Measurements from ENCODE around the gene TSNAX. TPM values are rescaled to one million over a fixed set of nuclear protein-coding genes. Genes with fewer than 3 reads are reported as not detected.

TSNAX gene, protein sequence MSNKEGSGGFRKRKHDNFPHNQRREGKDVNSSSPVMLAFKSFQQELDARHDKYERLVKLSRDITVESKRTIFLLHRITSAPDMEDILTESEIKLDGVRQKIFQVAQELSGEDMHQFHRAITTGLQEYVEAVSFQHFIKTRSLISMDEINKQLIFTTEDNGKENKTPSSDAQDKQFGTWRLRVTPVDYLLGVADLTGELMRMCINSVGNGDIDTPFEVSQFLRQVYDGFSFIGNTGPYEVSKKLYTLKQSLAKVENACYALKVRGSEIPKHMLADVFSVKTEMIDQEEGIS
- 43.9 and 44.4 TPM in 2 replicates for total RNA-seq

DNA sequence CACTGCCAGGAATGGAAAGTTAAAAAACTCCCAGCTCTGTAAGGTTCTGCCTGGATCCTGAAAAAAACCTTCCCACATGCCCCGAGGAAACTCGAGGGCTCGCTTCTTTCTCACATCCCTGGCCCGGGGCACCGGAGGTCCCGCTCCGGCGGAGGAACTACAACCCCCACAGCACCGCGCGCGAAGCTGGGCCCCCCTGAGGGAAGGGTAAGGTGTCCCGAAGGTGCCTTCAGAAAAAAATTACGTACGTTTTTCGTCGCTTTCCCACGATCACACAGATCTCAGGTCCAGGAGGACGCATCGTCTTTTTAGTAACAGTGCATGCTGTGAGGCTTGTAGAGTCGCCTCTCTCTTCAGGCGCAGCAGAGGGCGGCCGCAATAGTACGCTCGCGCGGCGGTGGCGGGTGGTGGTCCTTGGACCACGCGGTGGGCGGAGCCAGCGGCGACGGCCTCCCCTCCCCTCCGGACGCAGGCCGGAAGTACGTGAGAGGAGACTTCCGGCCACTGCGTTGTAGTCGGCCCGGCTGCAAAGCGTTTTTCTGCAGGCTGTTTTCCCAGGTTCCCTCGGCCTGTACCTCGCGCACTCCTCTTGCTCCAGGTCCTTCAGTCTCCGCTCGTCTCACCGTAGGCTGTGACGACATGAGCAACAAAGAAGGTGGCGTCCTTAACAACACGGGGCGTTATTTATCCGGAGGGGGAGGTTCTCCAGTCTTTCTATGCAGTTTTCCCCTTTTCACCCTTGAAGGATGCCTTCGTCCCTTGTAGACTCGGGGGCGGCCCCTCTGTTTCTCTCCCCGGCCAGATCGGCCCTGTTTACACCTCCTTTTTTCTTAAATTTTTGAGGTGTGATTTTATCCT lies at the start of gene TSNAX:
TSNAX (plus strand) TSS at position 498 of the 858 bp plus-strand sequence; CDS start at position 640, 142 bp downstream.
- intact Hi-C loops (cut with micrococcal nuclease) = loop anchor here (1.0 to 5.0 kb wide), 5 partner anchors 68 to 191 kb away; partner anchors contain the start of genes EGLN1 and EXOC8
- DNase-seq (ENCODE audit: low spot score) = peak; percentile 89
- Mint-ChIP-seq H3K4me3 (ENCODE audit: low read depth) (peak within 1 kb of the TSS; percentile 97), H3K36me3 (ENCODE audit: low read depth) (peaks cover 28% of the 10 kb centered on the region), H3K9me3 (no peaks in the 10 kb centered on the region), H3K27ac (peak within 1 kb of the TSS; percentile 99), H3K27me3 (ENCODE audit: low read depth) (no peaks in the 10 kb centered on the region), H3K4me1 (ENCODE audit: low read depth) (peaks cover 30% of the 10 kb centered on the region)

DNA sequence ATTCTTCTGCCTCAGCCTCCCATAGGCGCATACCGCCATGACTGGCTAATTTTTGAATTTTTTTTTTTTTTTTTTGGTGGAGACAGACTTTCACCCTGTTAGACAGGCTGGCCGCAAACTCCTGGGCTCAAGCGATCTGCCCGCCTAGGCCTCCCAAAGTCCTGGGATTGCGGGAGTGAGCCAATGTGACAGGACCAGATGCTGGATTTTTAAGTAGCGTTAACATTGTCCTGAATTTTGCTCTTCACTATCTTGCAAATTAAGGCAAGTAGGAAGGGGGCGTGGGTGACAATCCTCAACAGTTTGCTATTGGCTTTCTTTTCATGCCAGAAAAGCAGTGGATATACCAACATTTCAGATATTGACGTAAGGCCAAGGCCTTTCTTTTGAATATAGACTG lies 49.7 kb upstream of the TSNAX start:
- Mint-ChIP-seq H3K27me3 (ENCODE audit: low read depth) (peaks cover 28% of the 10 kb centered on the region), H3K9me3 (no peaks in the 10 kb centered on the region), H3K27ac (no peak overlapping the region), H3K36me3 (ENCODE audit: low read depth) (no peaks in the 10 kb centered on the region), H3K4me1 (ENCODE audit: low read depth) (no peaks in the 10 kb centered on the region), H3K4me3 (ENCODE audit: low read depth) (no peak overlapping the region)
- DNase-seq (ENCODE audit: low spot score) = no peak
- intact Hi-C loops (cut with micrococcal nuclease) = no loop called here

DNA sequence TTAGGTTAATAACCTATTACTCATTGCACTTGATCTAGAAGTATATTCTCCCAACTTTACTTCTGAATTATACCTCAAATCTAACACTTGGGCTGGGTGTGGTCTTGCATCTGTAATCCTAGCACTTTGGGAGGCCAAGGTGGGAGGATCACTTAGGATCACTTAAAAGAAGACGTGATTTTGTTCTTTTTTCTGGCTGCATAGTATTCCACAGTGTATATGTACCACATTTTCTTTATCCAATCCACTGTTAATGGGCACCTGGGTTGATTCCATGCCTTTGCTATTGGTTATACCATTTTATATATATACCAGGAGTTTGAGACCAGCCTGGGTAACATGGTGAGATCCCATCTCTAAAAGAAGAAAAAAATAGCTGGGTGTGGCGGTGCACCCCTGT lies 48.5 kb upstream of the TSNAX start:
- Mint-ChIP-seq H3K27me3 (ENCODE audit: low read depth) (peaks cover 20% of the 10 kb centered on the region), H3K27ac (no peak overlapping the region), H3K4me3 (ENCODE audit: low read depth) (no peak overlapping the region), H3K4me1 (ENCODE audit: low read depth) (no peaks in the 10 kb centered on the region), H3K9me3 (no peaks in the 10 kb centered on the region), H3K36me3 (ENCODE audit: low read depth) (no peaks in the 10 kb centered on the region)
- no peak for DNase-seq (ENCODE audit: low spot score)
- intact Hi-C loops (cut with micrococcal nuclease) = no loop called here

DNA sequence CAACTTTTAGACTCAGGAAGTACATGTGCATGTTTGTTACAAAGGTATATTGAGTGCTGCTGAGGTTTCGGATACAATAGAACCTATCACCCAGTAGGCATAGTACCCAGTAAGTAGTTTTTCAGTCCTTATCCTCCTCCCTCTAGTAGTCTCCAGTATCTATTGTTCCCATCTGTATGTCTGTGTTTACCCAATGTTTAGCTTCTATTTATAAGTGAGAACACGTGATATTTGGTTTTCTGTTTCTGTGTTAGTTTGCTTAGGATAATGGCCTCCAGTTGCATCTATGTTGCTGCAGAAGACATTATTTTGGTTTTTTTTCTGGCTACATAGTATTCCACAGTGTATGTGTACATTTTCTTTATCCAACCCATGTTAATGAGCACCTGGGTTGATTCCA lies 47.2 kb upstream of the TSNAX start:
- intact Hi-C loops (cut with micrococcal nuclease) = no loop called here
- Mint-ChIP-seq H3K27ac (no peak overlapping the region), H3K36me3 (ENCODE audit: low read depth) (no peaks in the 10 kb centered on the region), H3K27me3 (ENCODE audit: low read depth) (peaks cover 21% of the 10 kb centered on the region), H3K4me3 (ENCODE audit: low read depth) (no peak overlapping the region), H3K4me1 (ENCODE audit: low read depth) (no peaks in the 10 kb centered on the region), H3K9me3 (no peaks in the 10 kb centered on the region)
- no peak for DNase-seq (ENCODE audit: low spot score)

DNA sequence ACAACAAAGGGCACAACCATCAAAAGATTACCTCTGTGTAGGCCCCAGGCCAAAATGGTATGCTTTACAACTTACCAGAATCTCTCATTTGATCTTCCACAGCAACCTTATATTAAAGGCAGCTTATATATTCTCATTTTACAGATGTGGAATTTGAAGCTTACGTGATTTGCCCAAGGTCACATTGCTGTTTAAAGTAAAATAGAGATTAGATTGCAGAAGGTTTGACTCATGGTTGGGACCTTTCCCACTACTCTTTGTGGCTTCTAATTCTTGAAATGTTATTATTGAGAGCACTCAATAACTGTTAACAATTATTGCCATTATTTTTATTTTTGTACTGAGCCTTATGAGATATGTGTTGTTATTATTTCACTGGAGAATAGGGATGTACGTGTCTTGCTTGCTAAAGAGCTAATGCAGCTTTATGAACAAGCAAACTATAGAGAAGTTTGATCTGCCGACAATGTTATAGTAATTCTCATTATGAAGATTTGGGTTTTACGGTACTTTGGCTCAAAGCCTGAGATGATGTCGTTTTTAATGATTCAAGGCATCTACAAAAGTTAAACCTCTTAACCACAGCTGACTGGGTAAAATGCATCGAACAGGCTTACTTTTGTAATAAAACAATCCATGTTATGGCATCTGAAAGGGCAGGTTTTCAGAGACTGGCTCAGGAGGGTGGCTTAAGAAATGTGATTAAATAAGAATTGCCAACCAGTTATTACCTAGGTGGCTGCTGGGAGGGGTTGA lies 43.3 kb upstream of the TSNAX start:
- Mint-ChIP-seq H3K27ac (no peak overlapping the region), H3K4me3 (ENCODE audit: low read depth) (no peak overlapping the region), H3K9me3 (no peaks in the 10 kb centered on the region), H3K27me3 (ENCODE audit: low read depth) (peaks cover 33% of the 10 kb centered on the region), H3K4me1 (ENCODE audit: low read depth) (no peaks in the 10 kb centered on the region), H3K36me3 (ENCODE audit: low read depth) (no peaks in the 10 kb centered on the region)
- intact Hi-C loops (cut with micrococcal nuclease) = no loop called here
- DNase-seq (ENCODE audit: low spot score) = no peak

DNA sequence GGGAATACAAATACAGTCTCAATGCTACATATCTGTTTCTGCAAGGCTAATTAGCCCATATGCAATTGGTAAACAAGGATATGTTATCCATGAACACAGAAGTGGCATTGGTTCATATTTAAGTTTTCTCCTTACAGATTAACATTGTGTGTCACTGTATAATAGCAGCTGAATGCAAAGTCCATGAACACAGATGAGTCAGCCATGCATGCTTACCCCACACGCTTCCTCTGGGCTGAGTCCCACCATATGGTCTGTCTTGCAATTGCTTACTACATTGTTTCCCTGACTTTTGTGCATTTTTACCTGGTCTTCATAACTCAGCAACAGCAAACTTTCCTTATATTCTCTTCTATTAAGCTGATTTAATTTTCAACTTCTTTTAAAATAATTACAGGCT lies 41.5 kb upstream of the TSNAX start:
- Mint-ChIP-seq H3K9me3 (no peaks in the 10 kb centered on the region), H3K4me1 (ENCODE audit: low read depth) (no peaks in the 10 kb centered on the region), H3K36me3 (ENCODE audit: low read depth) (no peaks in the 10 kb centered on the region), H3K27ac (no peak overlapping the region), H3K4me3 (ENCODE audit: low read depth) (no peak overlapping the region), H3K27me3 (ENCODE audit: low read depth) (peaks cover 37% of the 10 kb centered on the region)
- intact Hi-C loops (cut with micrococcal nuclease) = no loop called here
- no peak for DNase-seq (ENCODE audit: low spot score)

DNA sequence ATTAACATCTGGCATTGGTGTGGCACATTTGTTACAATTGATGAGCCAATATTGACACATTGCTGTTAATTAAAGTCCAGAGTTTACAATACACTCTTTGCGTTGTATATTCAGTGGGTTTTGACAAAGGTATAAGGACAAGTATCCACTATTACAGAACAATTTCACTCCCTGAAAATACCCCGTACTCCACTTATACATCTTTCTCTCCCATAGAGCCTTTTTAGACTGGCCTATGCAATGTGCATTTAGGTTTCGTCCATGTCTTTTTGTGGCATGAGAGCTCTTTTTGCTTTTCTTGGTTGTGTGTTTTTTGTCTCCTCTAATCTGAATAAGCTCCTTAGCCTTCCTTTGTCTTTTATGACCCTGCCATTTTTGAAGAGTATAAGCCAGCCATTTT lies 40.6 kb upstream of the TSNAX start:
- Mint-ChIP-seq H3K4me1 (ENCODE audit: low read depth) (no peaks in the 10 kb centered on the region), H3K36me3 (ENCODE audit: low read depth) (no peaks in the 10 kb centered on the region), H3K27ac (no peak overlapping the region), H3K4me3 (ENCODE audit: low read depth) (no peak overlapping the region), H3K9me3 (no peaks in the 10 kb centered on the region), H3K27me3 (ENCODE audit: low read depth) (peaks cover 37% of the 10 kb centered on the region)
- intact Hi-C loops (cut with micrococcal nuclease) = no loop called here
- no peak for DNase-seq (ENCODE audit: low spot score)

DNA sequence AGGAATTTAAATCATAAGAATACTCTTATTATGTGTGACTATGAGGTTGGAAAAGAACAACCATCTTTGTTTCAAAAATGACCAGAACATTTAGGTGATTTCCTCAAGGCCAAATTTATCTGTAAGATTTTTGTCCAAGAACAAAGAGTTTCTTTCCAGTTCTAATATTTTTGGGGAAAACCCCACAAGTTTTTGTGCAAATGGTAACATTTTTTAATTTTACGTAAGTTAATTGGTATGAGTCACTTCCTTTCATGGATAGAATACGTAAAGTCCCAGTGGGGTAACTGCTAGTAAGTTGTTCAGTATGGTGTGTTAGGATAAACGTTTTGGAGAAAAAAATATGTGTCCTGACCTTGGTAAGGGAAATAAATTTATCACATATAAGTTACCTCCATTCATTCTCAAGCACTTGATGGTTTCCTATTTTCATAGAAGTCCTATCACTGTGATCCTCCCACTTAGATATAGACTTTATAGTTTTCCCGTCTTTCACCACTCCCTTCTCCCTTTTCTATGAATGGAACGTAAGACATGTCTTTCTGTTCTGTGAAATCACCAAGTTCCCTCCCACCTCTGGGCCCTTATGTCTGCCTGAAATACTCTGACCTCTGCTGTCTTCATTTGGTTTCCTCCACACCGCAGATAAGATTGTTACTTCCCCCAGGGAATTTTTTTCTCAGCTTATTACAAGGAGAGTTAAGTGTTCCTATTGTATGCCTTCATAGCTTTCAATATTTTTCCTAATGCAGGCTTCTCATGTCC lies 34.9 kb upstream of the TSNAX start:
- H3K27ac Mint-ChIP-seq = no peak overlapping the region
- intact Hi-C loops (cut with micrococcal nuclease) = no loop called here
- peaks cover 7% of the 10 kb centered on the region for H3K4me1 Mint-ChIP-seq (ENCODE audit: low read depth)
- no peaks in the 10 kb centered on the region for H3K36me3 Mint-ChIP-seq (ENCODE audit: low read depth)
- peaks cover 18% of the 10 kb centered on the region for H3K9me3 Mint-ChIP-seq
- H3K4me3 Mint-ChIP-seq (ENCODE audit: low read depth) = no peak overlapping the region
- H3K27me3 Mint-ChIP-seq (ENCODE audit: low read depth) = peaks cover 23% of the 10 kb centered on the region
- no peak for DNase-seq (ENCODE audit: low spot score)

DNA sequence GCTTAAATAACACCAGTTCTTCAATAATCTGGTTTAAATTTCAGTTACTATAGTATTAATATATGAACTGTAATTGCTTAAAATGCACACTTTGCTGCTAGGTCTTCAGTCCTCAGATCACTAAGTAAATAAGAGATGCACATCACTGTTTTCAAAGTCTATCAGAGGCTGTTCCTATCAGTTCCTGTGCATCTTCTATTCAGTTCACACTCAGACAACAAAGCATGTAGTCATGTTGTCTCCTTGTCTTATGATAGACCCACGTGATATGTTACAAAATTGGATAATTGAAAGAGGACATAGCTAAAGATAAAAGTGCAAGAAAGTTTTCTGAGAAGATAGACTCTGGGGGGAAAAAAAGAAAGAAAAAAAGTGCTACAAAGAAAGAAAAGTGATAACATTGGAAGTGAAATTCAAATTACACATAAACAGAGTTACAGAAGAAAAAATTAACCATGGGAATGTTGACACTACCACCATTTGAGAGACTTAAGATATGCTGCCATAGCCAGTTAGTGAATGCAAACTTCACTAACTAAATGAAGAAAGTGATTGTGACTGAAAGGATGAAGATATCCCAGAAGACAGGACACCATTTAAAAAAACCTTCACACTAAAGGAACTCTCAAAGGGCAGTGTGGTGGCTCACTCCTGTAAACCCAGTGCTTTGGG lies 33.9 kb upstream of the TSNAX start:
- no peak for DNase-seq (ENCODE audit: low spot score)
- peaks cover 23% of the 10 kb centered on the region for H3K9me3 Mint-ChIP-seq
- H3K27ac Mint-ChIP-seq = no peak overlapping the region
- H3K36me3 Mint-ChIP-seq (ENCODE audit: low read depth) = no peaks in the 10 kb centered on the region
- H3K4me3 Mint-ChIP-seq (ENCODE audit: low read depth) = no peak overlapping the region
- peaks cover 7% of the 10 kb centered on the region for H3K4me1 Mint-ChIP-seq (ENCODE audit: low read depth)
- H3K27me3 Mint-ChIP-seq (ENCODE audit: low read depth) = peaks cover 16% of the 10 kb centered on the region
- intact Hi-C loops (cut with micrococcal nuclease) = no loop called here

DNA sequence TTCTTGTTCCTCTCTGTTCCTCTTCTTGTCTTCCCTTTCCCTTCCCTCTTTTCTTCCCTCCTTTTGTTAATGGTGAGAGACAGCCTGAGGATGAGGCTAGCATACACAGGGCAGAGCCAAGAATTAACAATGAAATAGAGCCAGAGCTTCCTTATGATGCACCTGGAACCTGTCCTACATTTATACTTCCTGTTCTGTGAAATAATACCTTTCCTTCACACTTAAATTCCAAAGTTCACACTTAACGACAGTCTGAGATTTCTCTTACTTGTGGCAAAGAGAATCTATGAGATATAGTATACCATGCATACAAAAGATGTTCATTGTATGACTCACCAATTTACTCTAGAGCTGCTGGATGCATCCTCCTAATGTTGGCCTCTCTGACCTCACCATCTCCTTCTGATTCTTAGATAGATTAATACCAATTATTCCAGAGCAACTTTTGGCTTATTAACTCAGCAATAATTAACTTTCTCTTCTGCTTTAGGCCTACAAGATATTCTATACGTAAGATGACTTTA lies 30.8 kb upstream of the TSNAX start:
- Mint-ChIP-seq H3K36me3 (ENCODE audit: low read depth) (no peaks in the 10 kb centered on the region), H3K9me3 (peaks cover 37% of the 10 kb centered on the region), H3K4me3 (ENCODE audit: low read depth) (no peak overlapping the region), H3K27me3 (ENCODE audit: low read depth) (peaks cover 11% of the 10 kb centered on the region), H3K4me1 (ENCODE audit: low read depth) (peaks cover 7% of the 10 kb centered on the region), H3K27ac (no peak overlapping the region)
- intact Hi-C loops (cut with micrococcal nuclease) = no loop called here
- no peak for DNase-seq (ENCODE audit: low spot score)

DNA sequence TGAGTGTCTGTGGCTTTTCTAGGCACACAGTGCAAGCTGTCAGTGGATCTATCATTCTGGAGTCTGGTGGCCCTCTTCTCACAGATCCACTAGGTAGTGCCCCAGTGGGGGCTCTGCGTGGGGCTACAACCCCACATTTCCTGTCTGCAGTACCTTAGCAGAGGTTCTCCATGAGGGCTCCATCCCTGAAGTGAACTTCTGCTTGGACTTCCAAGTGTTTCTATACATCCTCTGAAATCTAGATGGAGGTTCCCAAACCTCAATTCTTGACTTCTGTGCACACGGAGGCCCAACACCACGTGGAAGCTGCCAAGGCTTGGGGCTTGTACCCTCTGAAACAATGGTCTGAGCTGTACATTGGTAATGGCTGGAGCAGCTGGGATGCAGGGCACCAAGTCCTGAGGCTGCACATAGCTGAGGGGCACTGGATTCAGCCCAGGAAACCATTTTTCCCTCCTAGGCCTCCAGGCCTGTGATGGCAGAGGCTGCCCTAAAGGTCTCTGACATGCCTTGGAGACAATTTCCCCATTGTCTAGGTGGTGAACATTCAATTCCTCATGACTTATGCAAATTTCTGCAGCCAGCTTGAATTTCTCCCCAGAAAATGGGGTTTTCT lies 29.2 kb upstream of the TSNAX start:
- no peak overlapping the region for H3K27ac Mint-ChIP-seq
- no peak overlapping the region for H3K4me3 Mint-ChIP-seq (ENCODE audit: low read depth)
- intact Hi-C loops (cut with micrococcal nuclease) = no loop called here
- H3K4me1 Mint-ChIP-seq (ENCODE audit: low read depth) = no peaks in the 10 kb centered on the region
- no peaks in the 10 kb centered on the region for H3K36me3 Mint-ChIP-seq (ENCODE audit: low read depth)
- H3K9me3 Mint-ChIP-seq = peaks cover 37% of the 10 kb centered on the region
- peaks cover 10% of the 10 kb centered on the region for H3K27me3 Mint-ChIP-seq (ENCODE audit: low read depth)
- no peak for DNase-seq (ENCODE audit: low spot score)

Measured in activated T-helper 2 cell treated with anti-CD3 and anti-CD28 coated beads, Interferon-gamma antibody, Interleukin-2, Interleukin-4, amounts not matched to agents 10 μg/mL and 5 μg/mL and 100 μg/mL, durations not matched to agents 14 hours and 24 hours and 36 hours (primary cell).